Omental fat pad (tissue), 4 donors: ENCODE results near the gene FCER1G. TPM values are rescaled to one million over a fixed set of nuclear protein-coding genes. Genes with fewer than 3 reads are reported as not detected.

ENCODE experiments used
- ATAC-seq: fragments of 150-250 bp; one replicate; pipeline ENCODE4 v1.9.1; 2016; ENCODE audit warnings: mild to moderate bottlenecking, moderate library complexity; ENCODE audit not compliant: low FRiP score
- DNase-seq: peaks from one replicate; pipeline ENCODE4 v3.0.0-alpha.2; 2019; ENCODE audit warnings: low spot score
- CTCF ChIP-seq, 3 donors: fragments of 450-650 bp; IDR thresholded peaks; one replicate each; pipeline ENCODE4 v1.5.1; 2016 to 2017; ENCODE audit warnings: antibody characterized with exemption in 3 of 3, mild to moderate bottlenecking in 3 of 3, moderate library complexity in 2 of 3
- total RNA-seq, 4 donors: library from RNA; depleted of rRNA; stranded (reverse); fragments of >200 nt; gene quantifications; one replicate each; pipeline ENCODE4 v1.1.0, GENCODE V29; 2016

Gene FCER1G
- total RNA-seq, 4 donors from 2014 or later, result 96.3 to 346 (median 179) TPM

GRCh38 chr1:161206411-161207140 lies 8.5 kb upstream of the FCER1G start:
- no peak for TF ChIP-seq CTCF (IDR thresholded peaks at IDR 0.05)
- no peak for DNase-seq
- ATAC-seq, result no peak

- peak; percentile 13 for ATAC-seq
- no peak for DNase-seq
- no peak for TF ChIP-seq CTCF (IDR thresholded peaks at IDR 0.05)
These were observed 7.9 kb upstream of the FCER1G start for GRCh38 chr1:161207173-161207572.

DNA sequence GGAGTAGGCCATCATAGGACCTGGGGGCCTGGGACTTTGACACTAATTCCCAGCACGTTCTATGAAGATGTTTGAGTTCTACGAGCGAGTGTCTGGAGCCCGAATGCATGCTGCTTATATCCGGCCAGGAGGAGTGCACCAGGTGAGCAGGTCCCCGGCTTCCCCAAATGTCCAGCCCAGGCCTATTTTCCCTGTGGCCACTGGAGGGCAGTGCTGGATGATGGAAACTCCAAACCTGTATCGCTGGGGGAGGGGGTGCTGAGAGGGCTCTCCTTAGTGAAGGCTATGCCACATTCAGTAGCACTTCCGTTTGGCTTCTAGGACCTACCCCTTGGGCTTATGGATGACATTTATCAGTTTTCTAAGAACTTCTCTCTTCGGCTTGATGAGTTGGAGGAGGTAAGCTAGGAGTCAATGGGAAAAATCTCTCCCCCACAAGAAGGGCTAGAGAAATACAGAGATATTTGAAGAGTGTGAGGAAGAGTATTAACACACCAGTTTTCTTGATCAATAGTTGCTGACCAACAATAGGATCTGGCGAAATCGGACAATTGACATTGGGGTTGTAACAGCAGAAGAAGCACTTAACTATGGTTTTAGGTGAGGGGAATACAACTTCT lies 5.2 kb upstream of the FCER1G start:
- ATAC-seq (peak; percentile 80), DNase-seq (peak; percentile 57)
- peak in 1 of 3 donors; percentile 81 for TF ChIP-seq CTCF (IDR thresholded peaks at IDR 0.05)

DNA sequence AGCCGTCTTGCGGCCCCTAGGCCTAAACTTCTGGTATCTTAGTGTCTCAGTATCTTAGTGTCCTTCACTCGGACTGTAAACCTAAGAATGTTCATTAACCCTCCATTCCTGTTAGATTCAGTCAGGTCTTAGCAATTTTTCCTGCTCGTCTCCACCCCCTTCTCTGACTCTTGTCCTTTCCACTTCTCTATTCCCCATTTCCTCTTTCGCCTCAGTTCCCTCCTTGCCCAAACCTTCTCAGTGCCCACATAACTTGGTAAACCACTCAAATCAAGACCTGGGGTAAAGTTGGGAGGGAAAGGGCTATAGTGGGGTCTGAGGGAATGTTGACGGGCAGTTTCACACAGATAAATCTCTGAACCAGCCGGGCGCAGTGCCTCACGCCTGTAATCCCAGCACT lies 726 bp upstream of the FCER1G start:
- DNase-seq (no peak), ATAC-seq (no peak)
- TF ChIP-seq CTCF (IDR thresholded peaks at IDR 0.05), result no peak

GRCh38 chr1:161216945-161217712 lies 2.0 kb downstream of the FCER1G start:
- DNase-seq, result no peak
- peak; percentile 72 for ATAC-seq
- TF ChIP-seq CTCF (IDR thresholded peaks at IDR 0.05), result no peak

DNA sequence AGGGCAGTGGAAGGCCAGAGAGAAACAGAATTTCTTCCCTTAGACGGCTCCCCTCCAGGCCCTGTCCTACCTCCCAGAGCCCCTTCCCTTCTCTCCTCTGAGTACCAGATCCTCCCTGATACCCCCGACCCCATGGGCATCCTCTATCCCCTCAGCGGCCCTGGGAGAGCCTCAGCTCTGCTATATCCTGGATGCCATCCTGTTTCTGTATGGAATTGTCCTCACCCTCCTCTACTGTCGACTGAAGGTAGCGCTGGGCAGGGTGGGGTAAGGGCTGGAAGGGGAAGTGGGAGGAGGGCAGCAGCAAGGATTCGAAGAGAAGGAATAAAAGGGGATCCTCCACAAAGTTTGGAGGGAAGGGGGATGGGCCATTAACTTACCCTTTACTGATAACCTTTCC lies 2.7 kb downstream of the FCER1G start:
- no peak for DNase-seq
- no peak for ATAC-seq
- no peak for TF ChIP-seq CTCF (IDR thresholded peaks at IDR 0.05)
